NCI-H1436 (cell line): ENCODE measurements around the gene GRHL1.
"Not testable (repeated sequence)": the region's sequence is repeated elsewhere in the genome, so short reads cannot be mapped to it uniquely, and the experiment has no call there.

Experiments used
- DNase-seq: peaks from one replicate; lab custom pipeline; 2025; lab: John Stamatoyannopoulos, UW

GRHL1 gene

GRCh38 chr2:9951522-9952285 lies at the start of gene GRHL1:
GRHL1 (plus strand) TSS chr2:9951693; CDS start chr2:9951834, 141 bp downstream.
- DNase-seq = peak; percentile 89

GRCh38 chr2:9905413-9905812 lies 46.1 kb upstream of the GRHL1 start:
- no peak for DNase-seq

- no peak for DNase-seq
Observed at GRCh38 chr2:9907402-9907801, 44.1 kb upstream of the GRHL1 start.

- peak; percentile 16 for DNase-seq
Observed at GRCh38 chr2:9908639-9909038, 42.9 kb upstream of the GRHL1 start.

- DNase-seq = no peak
Observed at GRCh38 chr2:9909106-9909505, 42.4 kb upstream of the GRHL1 start.

- DNase-seq = no peak
Observed at GRCh38 chr2:9910699-9911098, 40.8 kb upstream of the GRHL1 start.

GRCh38 chr2:9912468-9912867 lies 39.0 kb upstream of the GRHL1 start:
- DNase-seq = no peak

GRCh38 chr2:9914384-9915065 lies 37.0 kb upstream of the GRHL1 start:
- DNase-seq = no peak

- DNase-seq = no peak
Observed at GRCh38 chr2:9918275-9918674, 33.2 kb upstream of the GRHL1 start.

GRCh38 chr2:9919512-9919911 lies 32.0 kb upstream of the GRHL1 start:
- no peak for DNase-seq

- DNase-seq = not testable (repeated sequence)
Observed at GRCh38 chr2:9927020-9927419, 24.5 kb upstream of the GRHL1 start.

- DNase-seq = no peak
Observed at GRCh38 chr2:9937258-9937657, 14.2 kb upstream of the GRHL1 start.

GRCh38 chr2:9937968-9938367 lies 13.5 kb upstream of the GRHL1 start:
- DNase-seq = no peak

GRCh38 chr2:9939587-9940485 lies 11.7 kb upstream of the GRHL1 start:
- no peak for DNase-seq

GRCh38 chr2:9941196-9941995 lies 10.1 kb upstream of the GRHL1 start:
- no peak for DNase-seq

- no peak for DNase-seq
Observed at GRCh38 chr2:9941996-9942390, 9.5 kb upstream of the GRHL1 start.

- DNase-seq = no peak
Observed at GRCh38 chr2:9944330-9944758, 7.1 kb upstream of the GRHL1 start.

GRCh38 chr2:9945596-9945995 lies 5.9 kb upstream of the GRHL1 start:
- no peak for DNase-seq

GRCh38 chr2:9946076-9946475 lies 5.4 kb upstream of the GRHL1 start:
- no peak for DNase-seq

GRCh38 chr2:9946818-9947217 lies 4.7 kb upstream of the GRHL1 start:
- DNase-seq = no peak

GRCh38 chr2:9948721-9949120 lies 2.8 kb upstream of the GRHL1 start:
- DNase-seq = no peak
